ENCODE data around the gene ZNF236.

GRCh38 chr18:76791642-76792041 lies 30.7 kb upstream of the ZNF236 start:
- TF ChIP-seq CTCF (IDR thresholded peaks at IDR 0.05) (no peak), POLR2AphosphoS5 (IDR thresholded peaks at IDR 0.05) (no peak)
